GM18519 (cell line): ENCODE measurements around the gene ARF5.

Source experiments
- ATAC-seq: cut with Tn5 transposase; IDR thresholded peaks from one replicate; pipeline ENCODE4 v1.9.1; 2021; ENCODE audit warnings: mild to moderate bottlenecking, moderate library complexity; ENCODE audit not compliant: unreplicated experiment, low FRiP score

The ARF5 gene

GRCh38 chr7:127587663-127588018 is 570 bp upstream of the ARF5 start:
- no peak for ATAC-seq

DNA sequence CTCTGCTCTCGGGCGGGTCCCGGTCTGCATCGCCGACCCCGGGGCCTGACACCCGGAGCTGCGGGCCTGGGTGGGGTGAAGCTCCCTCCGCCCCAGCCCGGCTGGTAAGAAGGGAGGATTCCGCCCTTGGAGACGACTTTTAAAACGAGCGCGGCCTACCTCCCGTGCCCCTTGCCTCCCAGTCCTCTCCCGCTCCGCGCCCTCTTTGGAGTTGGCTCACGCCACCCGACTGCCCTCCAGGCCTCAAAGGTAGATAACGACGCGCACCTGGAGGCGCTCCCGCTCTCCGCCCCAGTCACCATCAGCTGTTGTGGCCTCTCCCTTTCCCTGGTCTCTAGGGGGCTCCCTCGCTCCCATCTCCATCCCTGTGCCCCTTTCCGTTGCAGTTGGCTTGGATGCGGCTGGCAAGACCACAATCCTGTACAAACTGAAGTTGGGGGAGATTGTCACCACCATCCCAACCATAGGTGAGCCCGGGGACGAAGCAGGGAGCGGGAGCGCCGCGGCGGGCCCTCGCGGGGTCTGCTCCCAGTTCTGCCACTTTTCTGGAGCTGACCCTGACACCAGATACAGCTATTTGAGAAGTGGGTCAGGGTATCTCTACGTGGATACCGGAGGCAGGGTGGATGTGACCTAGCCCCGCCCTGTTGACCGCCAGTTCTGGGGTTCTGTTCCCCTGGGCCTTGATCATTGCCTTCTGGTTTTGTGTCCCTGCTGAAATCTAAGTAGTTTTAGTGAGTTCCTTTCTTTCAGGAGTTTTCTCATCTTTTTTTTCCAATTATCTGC is 679 bp downstream of the ARF5 start:
- ATAC-seq, result no peak

GRCh38 chr7:127589896-127590295 is 1.7 kb downstream of the ARF5 start:
- ATAC-seq, result no peak

GRCh38 chr7:127591189-127591588 is 3.0 kb downstream of the ARF5 start:
- no peak for ATAC-seq

- ATAC-seq, result no peak
Observed at GRCh38 chr7:127591591-127591990, 3.4 kb downstream of the ARF5 start.

DNA sequence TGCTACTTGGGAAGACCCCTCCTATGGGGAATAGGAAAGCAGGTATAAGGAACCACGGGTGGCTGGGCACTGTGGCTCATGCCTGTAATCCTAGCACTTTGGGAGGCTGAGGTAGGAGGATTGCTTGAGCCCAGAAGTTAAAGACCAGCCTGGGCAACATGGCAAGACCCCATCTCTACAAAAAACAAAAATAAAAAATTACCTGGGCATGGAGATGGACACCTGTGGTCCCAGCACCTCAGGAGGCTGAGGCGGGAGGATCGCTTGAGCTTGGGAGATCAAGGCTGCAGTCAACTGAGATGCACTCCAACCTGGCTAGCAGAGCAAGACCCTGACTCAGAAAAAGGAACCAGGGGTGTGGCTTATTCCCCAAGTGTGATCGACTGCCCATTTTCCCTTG is 4.3 kb downstream of the ARF5 start:
- no peak for ATAC-seq

GRCh38 chr7:127594490-127594889 is 6.3 kb downstream of the ARF5 start:
- no peak for ATAC-seq

DNA sequence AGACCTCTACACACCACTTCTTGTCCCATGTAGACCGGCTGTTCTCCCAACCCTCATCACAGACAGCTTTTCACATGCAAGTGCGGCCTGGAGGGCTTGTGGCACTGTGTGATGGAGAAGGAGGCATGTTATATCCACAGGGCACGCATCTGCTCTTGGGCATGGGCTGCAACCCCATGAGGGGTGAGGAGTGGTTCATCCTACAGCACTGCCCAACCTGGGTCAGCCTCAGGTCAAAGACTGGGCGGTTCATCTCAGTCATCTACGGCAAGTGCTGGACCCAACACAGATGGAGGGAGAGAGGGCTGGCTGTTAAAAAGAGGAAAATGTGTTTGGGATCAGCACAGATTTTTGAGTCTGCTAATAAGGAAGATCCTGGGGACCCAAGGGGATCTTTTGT is 7.5 kb downstream of the ARF5 start:
- no peak for ATAC-seq

- ATAC-seq, result no peak
Observed at GRCh38 chr7:127598318-127598717, 10.1 kb downstream of the ARF5 start.

DNA sequence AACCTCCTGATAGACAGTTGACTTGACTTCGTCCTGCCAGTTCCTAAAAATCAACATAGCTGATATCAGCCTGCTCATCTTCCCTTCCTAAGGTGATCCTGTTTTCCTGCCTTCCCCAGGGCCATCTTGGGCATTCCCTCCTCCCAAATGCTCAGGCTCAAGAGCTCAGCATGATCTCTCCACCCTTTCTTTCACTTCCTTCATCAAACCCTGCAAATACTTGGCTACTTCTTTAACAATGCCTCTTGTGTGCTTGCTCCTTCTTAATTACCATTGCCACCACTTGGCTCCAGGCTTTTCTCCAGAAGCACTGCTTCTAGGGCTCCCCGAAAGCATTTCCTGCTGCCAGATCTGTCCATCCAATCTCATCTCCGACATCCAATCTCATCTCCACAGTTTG is 12.7 kb downstream of the ARF5 start:
- no peak for ATAC-seq

GRCh38 chr7:127608446-127608845 is 20.2 kb downstream of the ARF5 start:
- no peak for ATAC-seq

- ATAC-seq, result no peak
Observed at GRCh38 chr7:127609297-127609696, 21.1 kb downstream of the ARF5 start.

GRCh38 chr7:127612263-127612662 is 24.1 kb downstream of the ARF5 start:
- ATAC-seq, result no peak

DNA sequence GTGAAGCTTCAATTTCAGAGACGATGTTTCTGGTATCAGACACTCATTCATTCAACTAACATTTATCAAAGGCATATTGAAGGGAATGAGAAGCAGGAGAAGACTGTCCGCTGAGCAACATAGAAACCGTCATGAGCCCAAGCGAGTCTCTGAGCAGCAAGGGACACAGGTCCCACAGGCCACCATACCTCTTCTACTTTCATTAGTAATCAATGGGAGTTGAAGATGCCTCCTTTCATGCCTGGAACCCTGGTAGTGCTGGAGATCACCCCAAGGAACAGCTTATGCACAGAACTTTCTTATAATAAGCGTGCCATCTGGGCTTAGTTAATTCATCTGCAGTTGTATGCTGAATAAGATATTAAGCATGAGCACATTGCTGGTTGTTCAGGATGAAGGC is 28.5 kb downstream of the ARF5 start:
- ATAC-seq, result no peak

- no peak for ATAC-seq
Observed at GRCh38 chr7:127618042-127618441, 29.8 kb downstream of the ARF5 start, which contains the start of gene PAX4. Gene PAX4, minus strand, starts transcription at chr7:127618142. Its CDS starts 2,214 bp downstream, at chr7:127615928.

GRCh38 chr7:127618775-127619174 is 30.6 kb downstream of the ARF5 start:
- ATAC-seq, result no peak

- no peak for ATAC-seq
Observed at GRCh38 chr7:127619681-127620405, 31.6 kb downstream of the ARF5 start.

DNA sequence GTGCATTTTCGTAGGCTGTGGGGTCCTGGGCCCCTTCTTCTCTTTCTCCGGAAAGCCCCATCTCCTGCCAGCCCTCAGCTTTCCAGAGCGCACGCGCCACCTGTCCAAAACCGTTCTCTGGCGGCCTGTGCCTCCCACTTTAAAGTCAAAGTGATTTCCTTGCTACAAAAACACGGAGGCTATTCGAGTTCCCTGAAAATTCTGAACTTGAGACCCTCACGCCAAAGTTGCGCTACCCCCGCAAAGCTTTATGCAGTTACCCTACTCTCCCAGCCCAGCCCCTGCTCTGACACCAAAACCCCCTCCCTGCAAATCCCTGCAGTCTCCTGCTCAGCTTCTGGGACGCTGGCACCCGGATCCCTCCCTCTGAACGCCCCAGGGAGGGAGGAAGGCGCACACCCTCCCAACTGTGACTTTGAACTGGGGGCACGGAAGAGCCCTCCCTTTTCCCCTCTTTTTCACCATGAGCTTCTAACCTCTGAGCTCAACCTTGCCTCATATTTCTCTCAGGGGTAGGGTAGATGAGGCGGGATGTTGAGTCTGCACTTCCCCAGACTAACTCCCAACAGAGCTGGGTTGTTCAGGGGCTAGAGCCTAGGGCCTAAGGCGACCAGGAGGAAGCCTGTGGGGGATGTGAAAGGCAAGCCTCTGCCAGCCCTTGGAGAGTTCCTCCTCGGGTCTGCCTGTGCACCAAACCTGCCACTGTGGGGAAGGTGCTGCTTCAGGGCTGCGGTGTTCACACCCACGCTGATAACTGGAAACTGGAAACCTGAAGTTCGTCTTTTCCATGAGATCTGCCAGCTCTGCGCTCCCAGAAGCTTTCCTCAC is 32.4 kb downstream of the ARF5 start:
- ATAC-seq, result no peak

- ATAC-seq, result no peak
Observed at GRCh38 chr7:127625331-127625730, 37.1 kb downstream of the ARF5 start.

DNA sequence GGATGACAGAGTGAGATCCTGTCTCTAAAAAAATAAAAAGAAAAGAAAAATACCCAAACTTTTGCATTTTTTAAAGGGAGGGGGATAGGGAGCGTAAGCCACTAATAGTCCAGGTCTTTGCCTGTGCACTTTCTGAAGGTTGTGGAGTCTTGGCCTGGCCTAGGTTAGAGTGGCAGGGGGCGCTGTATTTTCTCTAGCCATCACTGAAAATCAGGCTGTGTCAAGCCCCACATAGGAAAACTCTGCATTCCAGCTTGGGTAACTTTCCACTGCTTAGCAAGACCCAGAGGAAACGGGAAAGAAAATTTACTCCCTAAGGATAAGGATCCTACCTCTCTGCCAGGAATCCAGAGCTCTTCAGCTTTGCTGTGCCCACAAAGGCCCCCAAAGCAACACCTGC is 40.2 kb downstream of the ARF5 start:
- no peak for ATAC-seq

GRCh38 chr7:127629268-127629854 is 41.1 kb downstream of the ARF5 start:
- no peak for ATAC-seq
